Body of pancreas (tissue), 4 donors: Measurements from ENCODE around the gene RPL38. TPM values are rescaled to one million over a fixed set of nuclear protein-coding genes. Genes with fewer than 3 reads are reported as not detected.
A peak's percentile ranks its signal among the peaks of the same experiment; 100 is the strongest.

ENCODE experiments used
- ATAC-seq: fragments of 150-250 bp; one replicate; pipeline ENCODE4 v1.9.1; 2016
- DNase-seq, 4 donors: peaks; one replicate each; pipeline ENCODE4 v3.0.0-alpha.2; 2019
- H3K27ac ChIP-seq, 4 donors: fragments of 200-600 bp; sonication (generic); 1 replicate in 3 of 4; 2 replicates in 1 of 4; pipeline versions ENCODE4 v1.5.1 to v1.6.1; 2016 to 2019; ENCODE audit warnings: mild to moderate bottlenecking in 1 of 4, mixed read lengths in 1 of 4, moderate library complexity in 1 of 4
- H3K27me3 ChIP-seq, 2 donors: fragments of 200-600 bp; sonication (generic); one replicate each; pipeline ENCODE4 v1.6.0; 2016; ENCODE audit warnings: mild to moderate bottlenecking in 1 of 2
- H3K36me3 ChIP-seq, 2 donors: fragments of 200-600 bp; sonication (generic); replicated peaks in 1 of 2; 2 replicates each; pipeline ENCODE4 v1.5.1; 2016; ENCODE audit warnings: low read depth in 2 of 2; ENCODE audit not compliant: insufficient read depth in 1 of 2
- H3K4me1 ChIP-seq: fragments of 200-600 bp; sonication (generic); one replicate; pipeline ENCODE4 v1.6.0; 2016
- H3K4me3 ChIP-seq, 2 donors: fragments of 200-600 bp; sonication (generic); 1 replicate in 1 of 2; 2 replicates in 1 of 2; pipeline ENCODE4 v1.5.1; 2016 to 2019
- H3K9me3 ChIP-seq, 3 donors: fragments of 200-600 bp; sonication (generic); 1 replicate in 2 of 3; 2 replicates in 1 of 3; pipeline ENCODE4 v1.5.1; 2016
- CTCF ChIP-seq, 7 experiments: fragments of 450-650 bp in 4 of 7; fragments of 200-600 bp in 3 of 7; sonication (generic) in 3 of 7; IDR thresholded peaks; one replicate each; pipeline ENCODE4 v1.5.1; 2016 to 2019; ENCODE audit warnings: antibody characterized with exemption in 7 of 7
- POLR2A ChIP-seq, 3 donors: fragments of 450-650 bp; IDR thresholded peaks; one replicate each; pipeline ENCODE4 v1.6.1; 2016; ENCODE audit warnings: antibody characterized with exemption in 3 of 3, mild to moderate bottlenecking in 2 of 3
- WGBS, 2 donors: methylation state at CpG; one replicate each; pipeline ENCODE4 v1.1.5; 2017; 5-methylcytosine and 5-hydroxymethylcytosine counted together
- intact Hi-C: fragments of 100-400 bp; cut with DNase I; formaldehyde crosslinking; loops from one replicate; pipeline ENCODE4 v1.15.1; 2023
- total RNA-seq, 2 donors: library from RNA; depleted of rRNA; stranded (reverse); fragments of >200 nt; gene quantifications; one replicate each; pipeline ENCODE4 v1.1.0, GENCODE V29; 2016

RPL38 gene
- total RNA-seq, 2 donors from 2014 or later: 141 to 156 TPM

DNA sequence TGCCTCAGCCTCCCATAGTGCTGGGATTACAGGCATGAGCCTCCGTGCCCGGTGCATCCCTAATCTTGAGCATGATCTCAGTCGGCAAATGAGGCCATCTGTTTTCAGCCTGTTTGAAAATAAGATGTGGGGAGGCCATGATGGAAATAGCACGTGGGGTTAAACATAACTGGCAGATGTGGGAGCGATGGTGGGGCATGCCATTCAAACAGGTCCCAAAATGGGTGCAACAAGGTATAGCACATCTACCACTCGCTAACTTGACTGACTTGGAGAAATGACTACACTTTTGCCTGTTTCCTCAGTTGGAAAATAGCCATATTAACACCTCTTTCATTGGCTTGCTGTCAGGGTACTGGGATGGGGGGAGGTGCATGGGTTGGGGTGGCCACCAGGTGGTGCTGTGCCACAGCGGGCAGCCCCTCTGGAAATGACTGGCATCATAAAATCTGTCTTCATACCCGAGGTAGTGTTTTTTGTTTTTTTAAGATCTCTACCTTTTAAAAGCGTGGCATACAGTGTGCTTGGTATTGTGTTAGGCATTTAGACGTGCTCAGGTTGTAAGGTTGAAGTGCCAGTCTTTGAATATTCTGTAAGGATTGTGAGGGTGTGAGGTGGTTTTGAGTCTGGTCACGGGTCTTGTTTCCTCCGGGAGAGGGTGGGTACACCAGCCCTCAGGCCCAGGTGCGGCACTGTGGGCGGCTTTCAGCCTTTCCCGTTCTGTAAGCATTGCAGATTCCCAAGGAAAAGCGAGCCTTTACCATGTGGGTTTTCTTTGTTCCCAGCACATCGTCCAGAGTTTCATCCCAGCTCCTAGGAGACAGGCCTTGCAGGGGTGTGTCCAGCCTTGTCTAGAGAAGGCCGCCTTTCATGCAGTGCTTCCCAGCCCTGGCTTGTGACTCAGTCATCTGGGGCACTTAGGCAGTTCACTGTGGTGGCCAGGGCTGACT lies 7.0 kb downstream of the RPL38 start:
- intact Hi-C loops: no loop called here
- Histone ChIP-seq H3K4me3 (no peak overlapping the region), H3K36me3 (peaks cover 0 to 11% of the 10 kb centered on the region in 2 donors), H3K27ac (no peak overlapping the region), H3K27me3 (no peaks in the 10 kb centered on the region), H3K9me3 (no peaks in the 10 kb centered on the region), H3K4me1 (peaks cover 74% of the 10 kb centered on the region)
- WGBS, 2 donors: 39 to 49% methylated on average over 15 to 18 of the region's 18 CpGs
- DNase-seq (peak; percentile 71 to 78 (median 77)), ATAC-seq (peak; percentile 51)
- TF ChIP-seq POLR2A (IDR thresholded peaks at IDR 0.05) (peak in 2 of 3 donors; percentile 4 to 22), CTCF (IDR thresholded peaks at IDR 0.05) (peak; percentile 93 to 100 (median 95))

DNA sequence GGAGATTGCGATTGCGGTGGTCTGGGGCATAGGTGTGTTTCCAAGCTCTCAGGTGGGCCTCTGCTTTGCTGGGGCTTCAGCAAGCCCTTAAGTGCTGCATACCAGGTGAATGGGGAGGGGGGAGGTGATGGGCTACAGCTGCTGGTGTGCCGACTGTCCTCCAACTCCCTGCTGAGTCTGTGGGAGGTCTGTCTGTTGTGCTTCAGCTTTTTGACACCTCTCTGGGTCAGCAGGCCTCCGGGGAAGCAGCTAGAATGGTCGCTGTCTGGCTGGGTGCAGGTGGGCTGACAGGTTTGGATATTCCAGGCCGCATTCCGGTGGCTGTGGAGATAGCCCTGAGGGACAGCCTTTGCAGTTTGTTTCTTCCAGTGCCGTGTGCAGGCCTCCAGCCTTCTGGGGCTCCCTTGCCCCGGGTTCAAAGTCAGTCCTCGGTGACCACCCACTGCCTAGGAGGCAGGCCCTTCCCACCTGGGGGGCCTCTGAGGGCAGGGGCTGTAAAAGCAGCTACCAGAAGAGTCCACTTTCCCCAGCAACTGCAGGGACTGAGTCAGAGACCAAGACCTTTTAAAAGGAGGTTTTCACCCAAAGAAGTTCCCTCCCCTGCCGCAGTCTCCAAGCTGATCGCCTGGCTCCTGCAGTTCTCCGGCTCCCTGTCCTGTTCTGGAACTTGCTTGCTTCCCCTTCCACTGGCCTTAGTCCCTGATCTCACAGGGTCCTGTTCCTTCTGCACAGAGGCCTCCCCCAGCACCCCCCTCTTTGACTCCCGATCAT lies 7.8 kb downstream of the RPL38 start:
- H3K36me3 ChIP-seq: peaks cover 0 to 9% of the 10 kb centered on the region in 2 donors
- WGBS, 2 donors: 70 to 81% methylated on average over 4 to 9 of the region's 14 CpGs
- no peak for DNase-seq
- no peak for ATAC-seq
- no peaks in the 10 kb centered on the region for H3K9me3 ChIP-seq
- TF ChIP-seq POLR2A (IDR thresholded peaks at IDR 0.05): no peak
- TF ChIP-seq CTCF (IDR thresholded peaks at IDR 0.05): no peak
- no peak overlapping the region for H3K4me3 ChIP-seq
- H3K27ac ChIP-seq: no peak overlapping the region
- intact Hi-C loops: no loop called here
- H3K4me1 ChIP-seq: peaks cover 65% of the 10 kb centered on the region
- H3K27me3 ChIP-seq: no peaks in the 10 kb centered on the region

- no peaks in the 10 kb centered on the region for H3K9me3 ChIP-seq
- no peaks in the 10 kb centered on the region for H3K27me3 ChIP-seq
- no peak overlapping the region for H3K4me3 ChIP-seq
- no peak for ATAC-seq
- TF ChIP-seq POLR2A (IDR thresholded peaks at IDR 0.05) (no peak), CTCF (IDR thresholded peaks at IDR 0.05) (no peak)
- no peak for DNase-seq
- peaks cover 0 to 8% of the 10 kb centered on the region in 2 donors for H3K36me3 ChIP-seq
- peaks cover 61% of the 10 kb centered on the region for H3K4me1 ChIP-seq
- 58% methylated on average over 7 to 8 of the region's 8 CpGs for WGBS, 2 donors
- intact Hi-C loops: no loop called here
- H3K27ac ChIP-seq: no peak overlapping the region
Measured at GRCh38 chr17:74211912-74212208, 8.4 kb downstream of the RPL38 start.

- ATAC-seq: no peak
- Histone ChIP-seq H3K4me3 (peak overlapping the region; percentile 6 to 18), H3K4me1 (peaks cover 57% of the 10 kb centered on the region), H3K9me3 (no peaks in the 10 kb centered on the region), H3K27me3 (no peaks in the 10 kb centered on the region), H3K36me3 (peaks cover 0 to 8% of the 10 kb centered on the region in 2 donors), H3K27ac (peak overlapping the region in 3 of 4 donors; percentile 70 to 81 (median 74))
- no peak for TF ChIP-seq CTCF (IDR thresholded peaks at IDR 0.05)
- intact Hi-C loops: no loop called here
- 3 to 7% methylated on average over 23 to 48 of the region's 48 CpGs for WGBS, 2 donors
- peak in 2 of 4 donors; percentile 25 to 28 for DNase-seq
Measured at GRCh38 chr17:74212209-74212912, 8.9 kb downstream of the RPL38 start.
